Stomach (tissue), 4 donors: ENCODE data around the gene NOA1.

Experiments used
- CTCF ChIP-seq, 7 experiments: fragments of 450-650 bp in 4 of 7; fragments of 200-600 bp in 3 of 7; sonication (generic) in 3 of 7; IDR thresholded peaks; one replicate each; pipeline ENCODE4 v1.5.1; 2016 to 2019; ENCODE audit warnings: antibody characterized with exemption in 7 of 7, control low read depth in 2 of 7, mild to moderate bottlenecking in 1 of 7
- EP300 ChIP-seq: sonication (generic); formaldehyde crosslinking; IDR thresholded peaks from one replicate; pipeline ENCODE4 v1.6.1; 2017; ENCODE audit warnings: antibody characterized with exemption
- POLR2A ChIP-seq, 4 donors: fragments of 450-650 bp; IDR thresholded peaks; one replicate each; pipeline ENCODE4 v1.6.1; 2016; ENCODE audit warnings: antibody characterized with exemption in 4 of 4, control low read depth in 2 of 4, mild to moderate bottlenecking in 1 of 4, moderate library complexity in 1 of 4
- POLR2AphosphoS5 ChIP-seq, 3 donors: sonication (generic); formaldehyde crosslinking; IDR thresholded peaks; one replicate each; pipeline ENCODE4 v1.6.1; 2016; ENCODE audit warnings: antibody characterized with exemption in 3 of 3

GRCh38 chr4:56931924-56932323 is 45.5 kb downstream of the NOA1 start:
- TF ChIP-seq CTCF (IDR thresholded peaks at IDR 0.05), result no peak
- TF ChIP-seq EP300, result no peak
- TF ChIP-seq POLR2A (IDR thresholded peaks at IDR 0.05), result no peak
- no peak for TF ChIP-seq POLR2AphosphoS5 (IDR thresholded peaks at IDR 0.05)
